GM18858 (cell line): Measurements from ENCODE around the gene PHYHIPL.

ENCODE experiments used
- ATAC-seq: cut with Tn5 transposase; IDR thresholded peaks from one replicate; pipeline ENCODE4 v1.9.1; 2021; ENCODE audit not compliant: unreplicated experiment

PHYHIPL gene

GRCh38 chr10:59176241-59177030, at the start of gene PHYHIPL:
TSS of gene PHYHIPL (plus strand) at chr10:59176643. CDS start at chr10:59176854, 211 bp downstream.
- ATAC-seq, result no peak

GRCh38 chr10:59126991-59127390, 49.5 kb upstream of the PHYHIPL start:
- ATAC-seq, result no peak

GRCh38 chr10:59127991-59128390, 48.5 kb upstream of the PHYHIPL start:
- ATAC-seq, result no peak

- no peak for ATAC-seq
Measured at GRCh38 chr10:59129867-59130266, 46.6 kb upstream of the PHYHIPL start.

- no peak for ATAC-seq
Measured at GRCh38 chr10:59131666-59132065, 44.8 kb upstream of the PHYHIPL start.

GRCh38 chr10:59133841-59134593, 42.4 kb upstream of the PHYHIPL start:
- ATAC-seq, result no peak

- no peak for ATAC-seq
Measured at GRCh38 chr10:59134785-59135184, 41.7 kb upstream of the PHYHIPL start.

- no peak for ATAC-seq
Measured at GRCh38 chr10:59135275-59135674, 41.2 kb upstream of the PHYHIPL start.

- no peak for ATAC-seq
Measured at GRCh38 chr10:59138052-59138451, 38.4 kb upstream of the PHYHIPL start.

GRCh38 chr10:59143544-59143943, 32.9 kb upstream of the PHYHIPL start:
- no peak for ATAC-seq

- no peak for ATAC-seq
Measured at GRCh38 chr10:59148701-59149100, 27.7 kb upstream of the PHYHIPL start.

GRCh38 chr10:59155556-59155955, 20.9 kb upstream of the PHYHIPL start:
- ATAC-seq, result no peak

GRCh38 chr10:59167512-59167911, 8.9 kb upstream of the PHYHIPL start:
- ATAC-seq, result no peak

GRCh38 chr10:59172567-59172966, 3.9 kb upstream of the PHYHIPL start:
- no peak for ATAC-seq

GRCh38 chr10:59173414-59173813, 3.0 kb upstream of the PHYHIPL start:
- ATAC-seq, result no peak

- no peak for ATAC-seq
Measured at GRCh38 chr10:59175538-59176240, 754 bp upstream of the PHYHIPL start.

- no peak for ATAC-seq
Measured at GRCh38 chr10:59177031-59177797, 771 bp downstream of the PHYHIPL start.

GRCh38 chr10:59177836-59178235, 1.4 kb downstream of the PHYHIPL start:
- ATAC-seq, result no peak

GRCh38 chr10:59179068-59179467, 2.6 kb downstream of the PHYHIPL start:
- no peak for ATAC-seq

GRCh38 chr10:59180689-59181270, 4.3 kb downstream of the PHYHIPL start:
- no peak for ATAC-seq

GRCh38 chr10:59181668-59182067, 5.2 kb downstream of the PHYHIPL start:
- ATAC-seq, result peak; percentile 91
